T-cell (primary cell): ENCODE measurements around the gene MAP3K10. TPM values are rescaled to one million over a fixed set of nuclear protein-coding genes. Genes with fewer than 3 reads are reported as not detected.

Experiments used
- ATAC-seq, 4 experiments: fragments of 200-7000 bp in 3 of 4; fragments of 150-1000 bp in 1 of 4; cut with Tn5 transposase; replicated peaks in 1 of 4; 1 replicate in 3 of 4; 2 replicates in 1 of 4; pipeline ENCODE4 v1.10.0; 2021; ENCODE audit warnings: moderate library complexity in 3 of 4, mild to moderate bottlenecking in 2 of 4, moderate number of reproducible peaks in 1 of 4
- CTCF ChIA-PET, 2 donors: fragments of 300-600 bp; sonication (Branson Sonifier 250); formaldehyde crosslinking; loops; one replicate each; lab custom pipeline; 2022; ENCODE audit warnings: antibody characterized with exemption in 2 of 2; lab: Charles Lee
- POLR2A ChIA-PET, 2 donors: fragments of 300-600 bp; sonication (Branson Sonifier 250); formaldehyde crosslinking; loops; one replicate each; lab custom pipeline; 2022; ENCODE audit warnings: antibody characterized with exemption in 2 of 2; lab: Charles Lee
- DNase-seq, 35 experiments: peaks; one replicate each; pipeline versions ENCODE4 v3.0.0 to v3.0.0-alpha.2; 2013 to 2023
- H3K27ac ChIP-seq: one replicate; pipeline ENCODE4 v1.5.1; 2013; ENCODE audit warnings: low read length
- H3K27me3 ChIP-seq, 2 experiments: replicated peaks in 1 of 2; 1 replicate in 1 of 2; 2 replicates in 1 of 2; pipeline versions ENCODE4 v1.6.1 to v1.7.0; 2013; ENCODE audit warnings: low read length in 1 of 2, mixed read lengths in 1 of 2; ENCODE audit not compliant: control insufficient read depth in 2 of 2, insufficient read depth in 2 of 2; ENCODE audit errors: extremely low read depth in 1 of 2
- H3K36me3 ChIP-seq, 2 donors: 1 replicate in 1 of 2; 2 replicates in 1 of 2; pipeline versions ENCODE4 v1.6.1 to v1.7.0; 2013; ENCODE audit warnings: low read length in 1 of 2; ENCODE audit not compliant: control insufficient read depth in 2 of 2, insufficient read depth in 1 of 2; ENCODE audit errors: extremely low read depth in 1 of 2
- H3K4me1 ChIP-seq, 2 experiments: 1 replicate in 1 of 2; 2 replicates in 1 of 2; pipeline versions ENCODE4 v1.6.1 to v1.7.0; 2013; ENCODE audit warnings: low read length in 2 of 2, mixed read lengths in 1 of 2; ENCODE audit not compliant: insufficient read depth in 2 of 2, control insufficient read depth in 1 of 2; ENCODE audit errors: extremely low read depth in 1 of 2
- H3K4me3 ChIP-seq, 2 donors: 1 replicate in 1 of 2; 2 replicates in 1 of 2; pipeline versions ENCODE4 v1.5.1 to v1.7.0; 2013; ENCODE audit warnings: mild to moderate bottlenecking in 2 of 2, low read length in 1 of 2, moderate library complexity in 1 of 2; ENCODE audit not compliant: control insufficient read depth in 1 of 2; ENCODE audit errors: extremely low read depth in 1 of 2
- H3K9me3 ChIP-seq: 2 replicates; pipeline ENCODE4 v1.7.0; 2013
- H3K27ac Mint-ChIP-seq, 2 donors: one replicate each; pipeline ENCODE4 v1.8.0; 2020 to 2021; ENCODE audit warnings: mild to moderate bottlenecking in 2 of 2, mixed read lengths in 2 of 2
- H3K27me3 Mint-ChIP-seq, 2 donors: one replicate each; pipeline ENCODE4 v1.8.0; 2021 to 2022; ENCODE audit warnings: mixed read lengths in 2 of 2
- H3K36me3 Mint-ChIP-seq: one replicate; pipeline ENCODE4 v1.8.0; 2021; ENCODE audit warnings: mixed read lengths
- H3K4me1 Mint-ChIP-seq, 3 donors: one replicate each; pipeline ENCODE4 v1.8.0; 2020 to 2022; ENCODE audit warnings: mixed read lengths in 3 of 3, mild to moderate bottlenecking in 1 of 3
- H3K4me3 Mint-ChIP-seq, 3 donors: one replicate each; pipeline ENCODE4 v1.8.0; 2020 to 2022; ENCODE audit warnings: mild to moderate bottlenecking in 3 of 3, mixed read lengths in 3 of 3, moderate library complexity in 3 of 3
- H3K9me3 Mint-ChIP-seq, 3 donors: one replicate each; pipeline ENCODE4 v1.8.0; 2020 to 2022; ENCODE audit warnings: mixed read lengths in 3 of 3
- WGBS: methylation state at CpG from one replicate; pipeline ENCODE4 v1.1.5; 2013; ENCODE audit warnings: missing lambda C conversion rate; ENCODE audit not compliant: insufficient coverage; 5-methylcytosine and 5-hydroxymethylcytosine counted together
- total RNA-seq, 35 experiments: library from RNA in 6 of 35; stranded (reverse) in 6 of 35; fragments of 120-200 nt in 1 of 35; gene quantifications; one replicate each; pipeline versions ENCODE4 v1.2.1 to v1.2.4 and lab custom pipeline; 2013 to 2026

Gene MAP3K10
- total RNA-seq, 5 donors from 2014 or later (not counting 1 experiment from before 2014, with no cell fraction given) = 20.9 to 39.6 (median 33.0) TPM

DNA sequence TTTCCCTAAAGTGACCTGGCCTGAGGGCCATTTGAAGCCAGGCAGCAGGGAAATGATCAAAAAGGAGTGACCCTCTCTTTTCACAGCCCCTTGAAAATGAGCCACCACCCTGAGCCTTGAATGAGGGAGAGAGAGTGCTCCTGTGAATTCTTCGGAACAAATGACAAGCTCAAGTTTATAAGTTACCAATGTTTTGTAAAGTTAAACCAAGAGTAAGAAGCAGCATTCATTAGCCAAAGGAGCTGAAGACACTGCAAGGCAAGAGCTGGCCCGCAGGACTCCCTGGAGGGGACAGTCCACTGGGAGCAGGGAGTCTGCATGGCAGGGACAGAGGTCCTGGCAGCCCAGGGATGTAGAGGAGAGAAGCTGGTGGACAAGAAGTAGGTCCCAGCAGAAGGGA lies 52.0 kb downstream of the MAP3K10 start:
- ChIA-PET POLR2A (no interaction called here), CTCF (no interaction called here)
- H3K4me3 ChIP-seq = no peak overlapping the region
- H3K27me3 ChIP-seq = no peaks in the 10 kb centered on the region
- H3K9me3 ChIP-seq = no peaks in the 10 kb centered on the region
- 100% methylated on average over 1 of the region's 2 CpGs for WGBS
- Mint-ChIP-seq H3K36me3 (peaks cover 26% of the 10 kb centered on the region), H3K27ac (no peak overlapping the region), H3K27me3 (no peaks in the 10 kb centered on the region), H3K4me3 (no peak overlapping the region), H3K9me3 (no peaks in the 10 kb centered on the region), H3K4me1 (peaks cover 5 to 13% (median 6%) of the 10 kb centered on the region in 3 donors)
- peaks cover 24 to 55% of the 10 kb centered on the region in 2 donors for H3K36me3 ChIP-seq
- peaks cover 0 to 6% of the 10 kb centered on the region in 2 experiments for H3K4me1 ChIP-seq
- no peak for DNase-seq
- no peak overlapping the region for H3K27ac ChIP-seq
- no peak for ATAC-seq

- CTCF ChIA-PET = no interaction called here
- 94% methylated on average over 10 of the region's 12 CpGs for WGBS
- no peak overlapping the region for H3K4me3 Mint-ChIP-seq
These were observed 53.5 kb downstream of the MAP3K10 start for GRCh38 chr19:40244579-40245317.

GRCh38 chr19:40245506-40246128 lies 54.4 kb downstream of the MAP3K10 start:
- ATAC-seq = no peak
- H3K4me3 ChIP-seq = no peak overlapping the region
- H3K27me3 Mint-ChIP-seq = no peaks in the 10 kb centered on the region
- H3K27ac ChIP-seq = no peak overlapping the region
- no peak for DNase-seq
- H3K4me1 Mint-ChIP-seq = peaks cover 10 to 24% (median 12%) of the 10 kb centered on the region in 3 donors
- peaks cover 22 to 44% of the 10 kb centered on the region in 2 donors for H3K36me3 ChIP-seq
- H3K9me3 Mint-ChIP-seq = no peaks in the 10 kb centered on the region
- no peaks in the 10 kb centered on the region for H3K27me3 ChIP-seq
- H3K27ac Mint-ChIP-seq = no peak overlapping the region
- no peaks in the 10 kb centered on the region for H3K9me3 ChIP-seq
- H3K36me3 Mint-ChIP-seq = peaks cover 20% of the 10 kb centered on the region
- ChIA-PET POLR2A (no interaction called here), CTCF (no interaction called here)
- H3K4me1 ChIP-seq = peaks cover 0 to 10% of the 10 kb centered on the region in 2 experiments
- WGBS = 100% methylated on average over 2 of the region's 9 CpGs
- H3K4me3 Mint-ChIP-seq = no peak overlapping the region

More at GRCh38 chr19:40244579-40245317, 53.5 kb downstream of the MAP3K10 start:
- Histone ChIP-seq H3K36me3 (peaks cover 24 to 49% of the 10 kb centered on the region in 2 donors), H3K4me3 (no peak overlapping the region), H3K27me3 (no peaks in the 10 kb centered on the region), H3K27ac (no peak overlapping the region), H3K4me1 (peaks cover 0 to 7% of the 10 kb centered on the region in 2 experiments), H3K9me3 (no peaks in the 10 kb centered on the region)
- Mint-ChIP-seq H3K9me3 (no peaks in the 10 kb centered on the region), H3K27ac (no peak overlapping the region), H3K27me3 (no peaks in the 10 kb centered on the region), H3K36me3 (peaks cover 20% of the 10 kb centered on the region), H3K4me1 (peaks cover 7 to 19% (median 10%) of the 10 kb centered on the region in 3 donors)
- no peak for DNase-seq
- ATAC-seq = no peak
- POLR2A ChIA-PET = no interaction called here

- ChIA-PET CTCF (interaction anchor here in 1 of 2 donors (0.6 kb wide), 1 partner anchor 1999 kb away, joined by 16 read pairs; no protein-coding TSS in a partner anchor), POLR2A (no interaction called here)
- no peaks in the 10 kb centered on the region for H3K9me3 Mint-ChIP-seq
- peak in 1 of 4 experiments; percentile 28 for ATAC-seq
- H3K27ac Mint-ChIP-seq = no peak overlapping the region
- Histone ChIP-seq H3K4me1 (peaks cover 0 to 10% of the 10 kb centered on the region in 2 experiments), H3K27me3 (no peaks in the 10 kb centered on the region), H3K4me3 (no peak overlapping the region), H3K9me3 (no peaks in the 10 kb centered on the region), H3K27ac (no peak overlapping the region), H3K36me3 (peaks cover 15 to 38% of the 10 kb centered on the region in 2 donors)
- no peak overlapping the region for H3K4me3 Mint-ChIP-seq
- H3K36me3 Mint-ChIP-seq = peaks cover 16% of the 10 kb centered on the region
- WGBS = 100% methylated on average over 2 of the region's 16 CpGs
- peaks cover 12 to 24% (median 13%) of the 10 kb centered on the region in 3 donors for H3K4me1 Mint-ChIP-seq
- no peak for DNase-seq
- no peaks in the 10 kb centered on the region for H3K27me3 Mint-ChIP-seq
These were observed 55.3 kb downstream of the MAP3K10 start for GRCh38 chr19:40246292-40247073.

- H3K27me3 Mint-ChIP-seq = no peaks in the 10 kb centered on the region
- Histone ChIP-seq H3K27ac (no peak overlapping the region), H3K9me3 (no peaks in the 10 kb centered on the region), H3K4me3 (no peak overlapping the region), H3K4me1 (peaks cover 0 to 10% of the 10 kb centered on the region in 2 experiments), H3K36me3 (peaks cover 13 to 33% of the 10 kb centered on the region in 2 donors), H3K27me3 (no peaks in the 10 kb centered on the region)
- peaks cover 15 to 24% (median 16%) of the 10 kb centered on the region in 3 donors for H3K4me1 Mint-ChIP-seq
- CTCF ChIA-PET = no interaction called here
- no peak overlapping the region for H3K4me3 Mint-ChIP-seq
- DNase-seq (no peak), ATAC-seq (peak in 1 of 4 experiments; percentile 18)
- H3K9me3 Mint-ChIP-seq = no peaks in the 10 kb centered on the region
- H3K27ac Mint-ChIP-seq = no peak overlapping the region
- H3K36me3 Mint-ChIP-seq = peaks cover 20% of the 10 kb centered on the region
- POLR2A ChIA-PET = no interaction called here
- 100% methylated on average over 6 of the region's 6 CpGs for WGBS
These were observed 56.0 kb downstream of the MAP3K10 start for GRCh38 chr19:40247178-40247577.

- no peaks in the 10 kb centered on the region for H3K9me3 ChIP-seq
- no peak for ATAC-seq
- H3K36me3 ChIP-seq = peaks cover 11 to 36% of the 10 kb centered on the region in 2 donors
- no peak overlapping the region for H3K27ac ChIP-seq
- no peaks in the 10 kb centered on the region for H3K9me3 Mint-ChIP-seq
- no peaks in the 10 kb centered on the region for H3K27me3 Mint-ChIP-seq
- 95% methylated on average over 10 of the region's 12 CpGs for WGBS
- H3K27me3 ChIP-seq = no peaks in the 10 kb centered on the region
- CTCF ChIA-PET = no interaction called here
- H3K4me1 ChIP-seq = peaks cover 0 to 10% of the 10 kb centered on the region in 2 experiments
- peaks cover 26% of the 10 kb centered on the region for H3K36me3 Mint-ChIP-seq
- H3K27ac Mint-ChIP-seq = no peak overlapping the region
- POLR2A ChIA-PET = no interaction called here
- no peak overlapping the region for H3K4me3 ChIP-seq
- DNase-seq = no peak
- H3K4me1 Mint-ChIP-seq = peaks cover 20 to 24% (median 20%) of the 10 kb centered on the region in 3 donors
- H3K4me3 Mint-ChIP-seq = no peak overlapping the region
These were observed 56.6 kb downstream of the MAP3K10 start for GRCh38 chr19:40247735-40248262.
